Stomach (tissue), 9 donors: ENCODE data around the gene WNK2. TPM values are rescaled to one million over a fixed set of nuclear protein-coding genes. Genes with fewer than 3 reads are reported as not detected.

ENCODE experiments used
- DNase-seq, 2 donors: peaks; one replicate each; pipeline versions ENCODE4 v3.0.0 to v3.0.0-alpha.2; 2013 to 2019
- H3K27ac ChIP-seq, 5 donors: fragments of 200-600 bp in 4 of 5; sonication (generic) in 4 of 5; one replicate each; pipeline ENCODE4 v1.5.1; 2013 to 2019; ENCODE audit warnings: mild to moderate bottlenecking in 1 of 5, moderate library complexity in 1 of 5
- H3K27me3 ChIP-seq, 3 donors: fragments of 200-600 bp; sonication (generic); one replicate each; pipeline ENCODE4 v1.5.1; 2017 to 2019; ENCODE audit warnings: mixed run types in 1 of 3
- H3K36me3 ChIP-seq, 4 donors: fragments of 200-600 bp; sonication (generic); 1 replicate in 3 of 4; 2 replicates in 1 of 4; pipeline ENCODE4 v1.5.1; 2016 to 2019
- H3K4me1 ChIP-seq, 4 donors: fragments of 200-600 bp; sonication (generic); one replicate each; pipeline ENCODE4 v1.5.1; 2016 to 2019
- H3K4me3 ChIP-seq, 4 donors: fragments of 200-600 bp; sonication (generic) in 3 of 4; one replicate each; pipeline ENCODE4 v1.5.1; 2016 to 2019; ENCODE audit warnings: mild to moderate bottlenecking in 1 of 4
- H3K9me3 ChIP-seq, 4 donors: fragments of 200-600 bp; sonication (generic); one replicate each; pipeline ENCODE4 v1.5.1; 2016 to 2019
- CTCF ChIP-seq, 7 experiments: fragments of 450-650 bp in 4 of 7; fragments of 200-600 bp in 3 of 7; sonication (generic) in 3 of 7; IDR thresholded peaks; one replicate each; pipeline ENCODE4 v1.5.1; 2016 to 2019; ENCODE audit warnings: antibody characterized with exemption in 7 of 7, control low read depth in 2 of 7, mild to moderate bottlenecking in 1 of 7
- EP300 ChIP-seq: sonication (generic); formaldehyde crosslinking; IDR thresholded peaks from one replicate; pipeline ENCODE4 v1.6.1; 2017; ENCODE audit warnings: antibody characterized with exemption
- POLR2A ChIP-seq, 4 donors: fragments of 450-650 bp; IDR thresholded peaks; one replicate each; pipeline ENCODE4 v1.6.1; 2016; ENCODE audit warnings: antibody characterized with exemption in 4 of 4, control low read depth in 2 of 4, mild to moderate bottlenecking in 1 of 4, moderate library complexity in 1 of 4
- POLR2AphosphoS5 ChIP-seq, 3 donors: sonication (generic); formaldehyde crosslinking; IDR thresholded peaks; one replicate each; pipeline ENCODE4 v1.6.1; 2016; ENCODE audit warnings: antibody characterized with exemption in 3 of 3
- WGBS, 5 donors: extraction: QIAGEN DNeasy Blood & Tissue Kit in 3 of 5; methylation state at CpG; one replicate each; pipeline versions ENCODE4 v1.1.5 to v1.1.7; 2013 to 2018; 5-methylcytosine and 5-hydroxymethylcytosine counted together
- intact Hi-C: fragments of 100-400 bp; cut with DNase I; formaldehyde crosslinking; loops from one replicate; pipeline ENCODE4 v1.15.1; 2023; ENCODE audit warnings: low total_unique reads
- polyA plus RNA-seq, 3 donors: library from polyadenylated mRNA; stranded (reverse); fragments of 200-250 nt; gene quantifications; one replicate each; pipeline ENCODE4 v1.2.3, GENCODE V29; 2013
- total RNA-seq, 5 donors: library from RNA; depleted of rRNA; stranded (reverse); fragments of >200 nt; gene quantifications; one replicate each; pipeline versions ENCODE4 v1.1.0 to v1.2.3, GENCODE V29; 2014 to 2016
- donor health status: healthy with polysubstance abuse.
- donor health status: Bipolar disorder and iron deficiency.
- donor health status: healthy.

WNK2 gene
- total and polyA plus RNA-seq, 8 donors, result 1.2 to 700 (median 15.9) TPM

GRCh38 chr9:93230185-93230584 is 46.2 kb downstream of the WNK2 start:
- no peaks in the 10 kb centered on the region for H3K27me3 ChIP-seq
- intact Hi-C loops, result no loop called here
- H3K4me1 ChIP-seq, result peaks cover 17 to 80% (median 41%) of the 10 kb centered on the region in 4 donors
- no peak for DNase-seq
- WGBS, 5 donors, result 84 to 98% (median 90%) methylated on average over 4 to 6 of the region's 6 CpGs
- no peak overlapping the region for H3K4me3 ChIP-seq
- no peaks in the 10 kb centered on the region for H3K9me3 ChIP-seq
- no peaks in the 10 kb centered on the region for H3K36me3 ChIP-seq
- peak overlapping the region in 1 of 5 donors; percentile 63 for H3K27ac ChIP-seq
- no peak for TF ChIP-seq EP300
- no peak for TF ChIP-seq POLR2AphosphoS5 (IDR thresholded peaks at IDR 0.05)
- TF ChIP-seq POLR2A (IDR thresholded peaks at IDR 0.05), result no peak
- no peak for TF ChIP-seq CTCF (IDR thresholded peaks at IDR 0.05)

GRCh38 chr9:93230601-93231000 is 46.7 kb downstream of the WNK2 start:
- TF ChIP-seq POLR2AphosphoS5 (IDR thresholded peaks at IDR 0.05) (no peak), CTCF (IDR thresholded peaks at IDR 0.05) (no peak), EP300 (no peak), POLR2A (IDR thresholded peaks at IDR 0.05) (no peak)
- intact Hi-C loops, result no loop called here
- Histone ChIP-seq H3K36me3 (no peaks in the 10 kb centered on the region), H3K9me3 (no peaks in the 10 kb centered on the region), H3K27ac (peak overlapping the region in 3 of 5 donors; percentile 58 to 65 (median 63)), H3K4me3 (no peak overlapping the region), H3K4me1 (peaks cover 17 to 79% (median 42%) of the 10 kb centered on the region in 4 donors), H3K27me3 (no peaks in the 10 kb centered on the region)
- 50 to 86% (median 62%) methylated on average over 8 to 15 of the region's 15 CpGs for WGBS, 5 donors
- peak in 1 of 2 donors; percentile 84 for DNase-seq

- DNase-seq, result peak; percentile 82 to 88
- H3K27ac ChIP-seq, result peak overlapping the region; percentile 6 to 65 (median 63)
- H3K27me3 ChIP-seq, result no peaks in the 10 kb centered on the region
- intact Hi-C loops, result no loop called here
- 21 to 55% (median 29%) methylated on average over 12 to 16 of the region's 16 CpGs for WGBS, 5 donors
- peaks cover 17 to 83% (median 45%) of the 10 kb centered on the region in 4 donors for H3K4me1 ChIP-seq
- TF ChIP-seq POLR2AphosphoS5 (IDR thresholded peaks at IDR 0.05) (peak in 1 of 3 donors; percentile 17), EP300 (no peak)
- H3K4me3 ChIP-seq, result no peak overlapping the region
- H3K9me3 ChIP-seq, result no peaks in the 10 kb centered on the region
- H3K36me3 ChIP-seq, result no peaks in the 10 kb centered on the region
These were observed 47.3 kb downstream of the WNK2 start for GRCh38 chr9:93231121-93231694.

- TF ChIP-seq POLR2AphosphoS5 (IDR thresholded peaks at IDR 0.05) (no peak), CTCF (IDR thresholded peaks at IDR 0.05) (no peak), POLR2A (IDR thresholded peaks at IDR 0.05) (no peak), EP300 (no peak)
- DNase-seq, result no peak
- 72 to 76% (median 74%) methylated on average over 9 to 10 of the region's 10 CpGs for WGBS, 5 donors
- intact Hi-C loops, result no loop called here
- H3K27ac ChIP-seq, result peak overlapping the region in 4 of 5 donors; percentile 6 to 65 (median 62)
- no peak overlapping the region for H3K4me3 ChIP-seq
- H3K27me3 ChIP-seq, result no peaks in the 10 kb centered on the region
- no peaks in the 10 kb centered on the region for H3K9me3 ChIP-seq
- H3K4me1 ChIP-seq, result peaks cover 17 to 88% (median 46%) of the 10 kb centered on the region in 4 donors
- no peaks in the 10 kb centered on the region for H3K36me3 ChIP-seq
These were observed 47.8 kb downstream of the WNK2 start for GRCh38 chr9:93231716-93232115.

- Histone ChIP-seq H3K27ac (no peak overlapping the region), H3K4me1 (peaks cover 17 to 87% (median 47%) of the 10 kb centered on the region in 4 donors)
- TF ChIP-seq EP300, result no peak
- no peak for TF ChIP-seq CTCF (IDR thresholded peaks at IDR 0.05)
- no peak for TF ChIP-seq POLR2A (IDR thresholded peaks at IDR 0.05)
- TF ChIP-seq POLR2AphosphoS5 (IDR thresholded peaks at IDR 0.05), result no peak
These were observed 48.5 kb downstream of the WNK2 start for GRCh38 chr9:93232388-93232960.

More at GRCh38 chr9:93232388-93232960, 48.5 kb downstream of the WNK2 start:
- DNase-seq, result no peak
- Histone ChIP-seq H3K36me3 (no peaks in the 10 kb centered on the region), H3K9me3 (no peaks in the 10 kb centered on the region), H3K27me3 (no peaks in the 10 kb centered on the region), H3K4me3 (no peak overlapping the region)
- WGBS, 5 donors, result 76 to 88% (median 82%) methylated on average over 11 to 12 of the region's 12 CpGs
- intact Hi-C loops, result no loop called here
